Coronary artery (tissue), 2 donors: Measurements from ENCODE around the gene ZFAND6.

Source experiments
- DNase-seq: peaks from one replicate; pipeline ENCODE4 v3.0.0-alpha.2; 2017; ENCODE audit warnings: low spot score
- H3K27ac ChIP-seq, 2 donors: fragments of 200-600 bp; sonication (generic); one replicate each; pipeline ENCODE4 v1.5.1; 2016 to 2019
- H3K4me3 ChIP-seq: fragments of 200-600 bp; sonication (generic); 2 replicates; pipeline ENCODE4 v1.5.1; 2016; ENCODE audit warnings: mild to moderate bottlenecking, moderate library complexity
- CTCF ChIP-seq: fragments of 200-600 bp; sonication (generic); IDR thresholded peaks from one replicate; pipeline ENCODE4 v1.5.1; 2019; ENCODE audit warnings: antibody characterized with exemption

Gene ZFAND6

GRCh38 chr15:80151148-80151547, 91.7 kb downstream of the ZFAND6 start:
- Histone ChIP-seq H3K4me3 (no peak overlapping the region), H3K27ac (no peak overlapping the region)
- no peak for TF ChIP-seq CTCF
- DNase-seq: no peak

GRCh38 chr15:80151576-80151975, 92.1 kb downstream of the ZFAND6 start:
- peak overlapping the region in 1 of 2 donors; percentile 63 for H3K27ac ChIP-seq
- no peak for DNase-seq
- no peak overlapping the region for H3K4me3 ChIP-seq
- no peak for TF ChIP-seq CTCF

- H3K4me3 ChIP-seq: peak overlapping the region; percentile 93
- no peak for TF ChIP-seq CTCF
- peak overlapping the region; percentile 79 to 95 for H3K27ac ChIP-seq
- peak; percentile 99 for DNase-seq
Observed at GRCh38 chr15:80152180-80152895, 92.9 kb downstream of the ZFAND6 start.

- Histone ChIP-seq H3K27ac (peak within 1 kb of the TSS; percentile 79 to 95), H3K4me3 (peak within 1 kb of the TSS; percentile 93)
- DNase-seq: no peak
- no peak for TF ChIP-seq CTCF
Observed at GRCh38 chr15:80152896-80153876, 93.7 kb downstream of the ZFAND6 start, which contains the start of gene FAH. Gene FAH, plus strand, starts transcription at chr15:80152999. Its CDS starts 56 bp downstream, at chr15:80153055.

GRCh38 chr15:80153900-80154299, 94.4 kb downstream of the ZFAND6 start:
- peak overlapping the region; percentile 93 for H3K4me3 ChIP-seq
- H3K27ac ChIP-seq: no peak overlapping the region
- no peak for DNase-seq
- TF ChIP-seq CTCF: no peak

- Histone ChIP-seq H3K27ac (no peak overlapping the region), H3K4me3 (no peak overlapping the region)
- TF ChIP-seq CTCF: no peak
- DNase-seq: no peak
Observed at GRCh38 chr15:80154336-80154735, 94.9 kb downstream of the ZFAND6 start.
